ENCODE results near the gene SARS2.
"Not testable (repeated sequence)": the region's sequence is repeated elsewhere in the genome, so short reads cannot be mapped to it uniquely, and the experiment has no call there.

SARS2 gene

DNA sequence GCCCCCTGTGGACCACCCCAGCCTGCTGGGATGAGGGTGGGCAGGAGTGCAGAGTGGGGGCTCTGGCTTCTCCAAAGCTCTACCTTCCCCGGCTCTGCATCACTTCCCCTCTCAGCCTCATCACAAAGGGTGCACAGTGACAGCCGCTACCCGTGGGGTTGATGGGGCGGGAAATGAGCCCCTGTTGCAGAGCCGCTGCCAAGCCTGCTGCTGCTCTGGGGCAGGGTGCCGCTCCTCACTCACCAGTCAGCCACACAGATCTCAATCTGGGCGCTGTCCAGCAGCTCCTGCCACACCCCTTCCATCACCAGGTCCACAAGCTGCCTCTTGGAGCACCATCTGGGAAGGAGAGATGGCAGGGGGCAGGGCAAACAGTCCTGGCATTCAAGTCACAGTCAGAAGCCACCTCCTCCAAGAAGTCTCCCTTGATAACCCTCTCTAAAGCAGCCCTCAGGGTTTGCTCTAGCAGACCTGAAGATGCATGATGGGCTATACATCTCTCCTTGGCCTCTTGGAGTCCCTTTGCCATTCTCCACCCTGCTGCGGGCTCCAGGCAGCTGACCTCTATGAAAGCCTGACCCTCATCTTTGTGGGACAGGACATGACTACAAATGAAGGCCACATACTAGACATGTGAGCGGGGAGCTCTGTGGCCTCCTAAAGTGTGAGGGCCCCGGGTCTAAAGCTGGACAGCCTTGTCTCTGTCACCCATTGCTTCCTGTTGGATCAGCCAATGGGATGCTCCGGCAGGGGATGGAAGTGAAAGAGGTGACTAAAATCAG, 15.9 kb upstream of the SARS2 start:
- Histone ChIP-seq H3K9ac (ENCODE audit: low read depth in 1 of 2, low read length in 2 of 2) (no peak overlapping the region), H3K36me3 (ENCODE audit: control insufficient read depth in 2 of 2, insufficient read depth in 2 of 2, low read length in 2 of 2) (no peaks in the 10 kb centered on the region), H3K27ac (ENCODE audit: low read depth in 2 of 2, low read length in 2 of 2) (no peak overlapping the region), H3K27me3 (ENCODE audit: control insufficient read depth in 2 of 2, insufficient read depth in 2 of 2, low read length in 2 of 2) (no peaks in the 10 kb centered on the region), H3K4me1 (ENCODE audit: control insufficient read depth in 2 of 2, insufficient read depth in 2 of 2, low read length in 2 of 2) (peaks cover 0 to 4% of the 10 kb centered on the region in 2 donors), H3K4me3 (ENCODE audit: low read length in 2 of 2) (no peak overlapping the region), H3K9me3 (ENCODE audit: control insufficient read depth in 2 of 2, low read length in 2 of 2) (no peaks in the 10 kb centered on the region)

DNA sequence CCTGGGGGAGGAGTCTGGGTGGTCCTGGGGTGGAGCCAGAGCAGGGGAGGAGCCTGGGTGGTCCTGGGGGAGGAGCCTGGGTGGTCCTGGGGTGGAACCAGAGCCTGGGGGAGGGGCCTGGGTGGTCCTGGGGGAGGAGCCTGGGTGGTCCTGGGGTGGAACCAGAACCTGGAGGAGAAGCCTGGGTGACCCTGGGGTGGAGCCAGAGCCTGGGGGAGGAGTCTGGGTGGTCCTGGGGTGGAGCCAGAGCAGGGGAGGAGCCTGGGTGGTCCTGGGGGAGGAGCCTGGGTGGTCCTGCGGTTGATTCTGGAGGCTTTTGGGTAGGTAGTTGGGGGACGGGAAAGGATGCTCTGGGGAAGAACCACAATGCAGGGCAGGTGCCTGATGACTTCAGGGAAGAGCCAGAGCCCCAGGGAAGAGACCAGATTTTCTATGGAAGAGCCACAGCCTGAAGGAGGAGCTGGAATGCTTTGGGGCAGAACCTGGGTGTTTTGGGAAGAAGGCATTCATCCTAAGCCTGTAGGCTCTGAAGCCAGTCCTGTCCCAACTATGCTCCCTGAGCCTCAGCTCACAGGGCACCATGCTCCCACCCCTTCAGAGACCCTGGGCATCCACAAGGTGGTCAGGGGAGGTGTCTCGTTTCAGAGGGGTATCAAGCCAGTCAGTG, 15.1 kb upstream of the SARS2 start:
- Histone ChIP-seq H3K36me3 (ENCODE audit: control insufficient read depth in 2 of 2, insufficient read depth in 2 of 2, low read length in 2 of 2) (no peaks in the 10 kb centered on the region), H3K9me3 (ENCODE audit: control insufficient read depth in 2 of 2, low read length in 2 of 2) (no peaks in the 10 kb centered on the region), H3K4me1 (ENCODE audit: control insufficient read depth in 2 of 2, insufficient read depth in 2 of 2, low read length in 2 of 2) (peaks cover 0 to 4% of the 10 kb centered on the region in 2 donors), H3K4me3 (ENCODE audit: low read length in 2 of 2) (no peak overlapping the region), H3K27ac (ENCODE audit: low read depth in 2 of 2, low read length in 2 of 2) (no peak overlapping the region), H3K27me3 (ENCODE audit: control insufficient read depth in 2 of 2, insufficient read depth in 2 of 2, low read length in 2 of 2) (no peaks in the 10 kb centered on the region), H3K9ac (ENCODE audit: low read depth in 1 of 2, low read length in 2 of 2) (no peak overlapping the region)

DNA sequence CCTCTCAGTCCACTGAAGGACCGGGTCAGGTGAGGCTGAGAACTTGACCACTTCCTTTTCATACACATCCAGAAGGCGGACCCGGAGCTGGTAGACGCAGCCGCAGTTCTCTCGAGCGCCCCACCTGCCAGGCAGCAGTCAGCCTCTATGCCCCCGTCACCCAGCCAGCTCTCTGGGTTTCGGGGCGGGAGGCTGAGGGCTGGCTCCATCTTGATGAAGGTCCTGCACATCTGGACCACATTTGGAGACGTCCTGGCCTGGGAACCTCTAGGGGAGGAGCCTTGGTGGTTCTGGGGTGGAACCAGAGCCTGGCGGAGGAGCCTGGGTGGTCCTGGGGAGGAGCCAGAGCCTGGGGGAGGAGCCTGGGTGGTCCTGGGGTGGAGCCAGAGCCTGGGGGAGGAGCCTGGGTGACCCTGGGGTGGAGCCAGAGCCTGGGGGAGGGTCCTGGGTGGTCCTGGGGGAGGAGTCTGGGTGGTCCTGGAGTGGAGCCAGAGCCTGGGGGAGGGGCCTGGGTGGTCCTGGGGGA, 14.5 kb upstream of the SARS2 start:
- Histone ChIP-seq H3K4me1 (ENCODE audit: control insufficient read depth in 2 of 2, insufficient read depth in 2 of 2, low read length in 2 of 2) (peaks cover 0 to under 1% of the 10 kb centered on the region in 2 donors), H3K9me3 (ENCODE audit: control insufficient read depth in 2 of 2, low read length in 2 of 2) (no peaks in the 10 kb centered on the region), H3K36me3 (ENCODE audit: control insufficient read depth in 2 of 2, insufficient read depth in 2 of 2, low read length in 2 of 2) (no peaks in the 10 kb centered on the region), H3K27me3 (ENCODE audit: control insufficient read depth in 2 of 2, insufficient read depth in 2 of 2, low read length in 2 of 2) (no peaks in the 10 kb centered on the region), H3K27ac (ENCODE audit: low read depth in 2 of 2, low read length in 2 of 2) (no peak overlapping the region), H3K9ac (ENCODE audit: low read depth in 1 of 2, low read length in 2 of 2) (no peak overlapping the region), H3K4me3 (ENCODE audit: low read length in 2 of 2) (no peak overlapping the region)

DNA sequence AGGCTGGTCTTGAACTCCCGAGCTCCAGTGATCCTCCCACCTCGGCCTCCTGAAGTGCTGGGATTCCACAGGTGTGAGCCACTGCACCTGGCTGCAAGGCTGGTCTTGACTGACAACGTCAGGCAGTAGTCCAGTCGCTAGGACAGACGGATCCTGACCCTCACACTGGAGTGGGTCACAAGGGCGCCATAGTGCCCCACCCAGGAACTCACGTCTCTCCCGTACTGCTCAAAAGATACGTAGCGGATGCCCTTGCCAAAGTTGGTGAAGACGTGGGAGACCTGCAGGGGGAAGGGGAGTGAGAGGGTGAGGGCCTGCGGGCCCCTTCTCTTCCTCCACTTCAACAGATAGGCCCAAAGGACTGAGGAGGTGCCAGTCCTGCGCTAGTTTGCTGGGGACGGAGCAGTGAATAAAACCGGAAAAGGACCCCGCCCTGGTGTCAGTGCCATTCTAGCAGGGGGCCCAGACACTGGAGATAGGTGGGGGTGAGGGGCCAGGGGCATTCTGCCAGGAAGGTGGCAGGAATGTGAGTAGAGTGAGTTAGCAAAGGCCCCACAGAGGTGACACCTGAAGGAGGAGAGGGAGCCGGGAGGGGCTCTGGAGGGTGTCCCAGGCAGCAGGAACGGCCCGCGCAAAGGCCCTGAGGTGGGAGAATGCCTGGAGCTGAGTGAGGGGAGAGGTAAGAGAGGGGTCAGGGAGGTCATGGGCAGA, 12.1 kb upstream of the SARS2 start:
- no peaks in the 10 kb centered on the region for H3K27me3 ChIP-seq (ENCODE audit: control insufficient read depth in 2 of 2, insufficient read depth in 2 of 2, low read length in 2 of 2)
- no peak overlapping the region for H3K9ac ChIP-seq (ENCODE audit: low read depth in 1 of 2, low read length in 2 of 2)
- no peaks in the 10 kb centered on the region for H3K36me3 ChIP-seq (ENCODE audit: control insufficient read depth in 2 of 2, insufficient read depth in 2 of 2, low read length in 2 of 2)
- no peak overlapping the region for H3K4me3 ChIP-seq (ENCODE audit: low read length in 2 of 2)
- no peak overlapping the region for H3K27ac ChIP-seq (ENCODE audit: low read depth in 2 of 2, low read length in 2 of 2)
- no peaks in the 10 kb centered on the region for H3K4me1 ChIP-seq (ENCODE audit: control insufficient read depth in 2 of 2, insufficient read depth in 2 of 2, low read length in 2 of 2)
- H3K9me3 ChIP-seq (ENCODE audit: control insufficient read depth in 2 of 2, low read length in 2 of 2): no peaks in the 10 kb centered on the region

DNA sequence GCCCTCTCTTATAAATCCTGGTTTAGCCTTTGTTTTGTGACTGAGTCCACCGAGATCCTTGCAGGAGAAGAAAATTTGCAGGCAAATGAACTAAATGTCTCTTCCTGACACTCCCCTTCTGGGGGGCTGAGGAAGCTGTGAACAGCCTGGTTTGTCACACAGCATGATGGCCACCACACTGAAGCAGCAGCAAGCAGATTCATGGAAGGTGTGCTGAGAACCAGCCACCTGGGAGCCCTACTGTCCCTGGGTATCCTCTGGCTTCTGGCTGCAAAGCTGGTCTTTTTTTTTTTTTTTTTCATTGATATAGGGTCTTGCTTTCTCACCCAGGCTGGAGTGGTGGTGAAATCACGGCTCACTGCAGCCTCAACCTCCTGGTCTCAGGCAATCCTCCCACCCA, 11.4 kb upstream of the SARS2 start:
- no peaks in the 10 kb centered on the region for H3K27me3 ChIP-seq (ENCODE audit: control insufficient read depth in 2 of 2, insufficient read depth in 2 of 2, low read length in 2 of 2)

GRCh38 chr19:38941466-38941865, 10.9 kb upstream of the SARS2 start:
- H3K27ac ChIP-seq (ENCODE audit: low read depth in 2 of 2, low read length in 2 of 2); H3K27me3 ChIP-seq (ENCODE audit: control insufficient read depth in 2 of 2, insufficient read depth in 2 of 2, low read length in 2 of 2); H3K4me1 ChIP-seq (ENCODE audit: control insufficient read depth in 2 of 2, insufficient read depth in 2 of 2, low read length in 2 of 2); H3K9ac ChIP-seq (ENCODE audit: low read depth in 1 of 2, low read length in 2 of 2); H3K9me3 ChIP-seq (ENCODE audit: control insufficient read depth in 2 of 2, low read length in 2 of 2); H3K4me3 ChIP-seq (ENCODE audit: low read length in 2 of 2); H3K36me3 ChIP-seq (ENCODE audit: control insufficient read depth in 2 of 2, insufficient read depth in 2 of 2, low read length in 2 of 2): not testable (repeated sequence)

More for the DNA sequence above, 11.4 kb upstream of the SARS2 start:
- Histone ChIP-seq H3K9ac (ENCODE audit: low read depth in 1 of 2, low read length in 2 of 2) (no peak overlapping the region), H3K9me3 (ENCODE audit: control insufficient read depth in 2 of 2, low read length in 2 of 2) (no peaks in the 10 kb centered on the region), H3K27ac (ENCODE audit: low read depth in 2 of 2, low read length in 2 of 2) (no peak overlapping the region), H3K4me3 (ENCODE audit: low read length in 2 of 2) (no peak overlapping the region), H3K36me3 (ENCODE audit: control insufficient read depth in 2 of 2, insufficient read depth in 2 of 2, low read length in 2 of 2) (no peaks in the 10 kb centered on the region), H3K4me1 (ENCODE audit: control insufficient read depth in 2 of 2, insufficient read depth in 2 of 2, low read length in 2 of 2) (no peaks in the 10 kb centered on the region)

- no peak overlapping the region for H3K9ac ChIP-seq (ENCODE audit: low read depth in 1 of 2, low read length in 2 of 2)
- H3K9me3 ChIP-seq (ENCODE audit: control insufficient read depth in 2 of 2, low read length in 2 of 2): no peaks in the 10 kb centered on the region
- H3K36me3 ChIP-seq (ENCODE audit: control insufficient read depth in 2 of 2, insufficient read depth in 2 of 2, low read length in 2 of 2): no peaks in the 10 kb centered on the region
- H3K27ac ChIP-seq (ENCODE audit: low read depth in 2 of 2, low read length in 2 of 2): no peak overlapping the region
- no peaks in the 10 kb centered on the region for H3K4me1 ChIP-seq (ENCODE audit: control insufficient read depth in 2 of 2, insufficient read depth in 2 of 2, low read length in 2 of 2)
- H3K4me3 ChIP-seq (ENCODE audit: low read length in 2 of 2): no peak overlapping the region
- no peaks in the 10 kb centered on the region for H3K27me3 ChIP-seq (ENCODE audit: control insufficient read depth in 2 of 2, insufficient read depth in 2 of 2, low read length in 2 of 2)
Observed at GRCh38 chr19:38939957-38940356, 9.4 kb upstream of the SARS2 start.

GRCh38 chr19:38933544-38933943, 3.0 kb upstream of the SARS2 start:
- no peak overlapping the region for H3K4me3 ChIP-seq (ENCODE audit: low read length in 2 of 2)
- peaks cover 8 to 13% of the 10 kb centered on the region in 2 donors for H3K4me1 ChIP-seq (ENCODE audit: control insufficient read depth in 2 of 2, insufficient read depth in 2 of 2, low read length in 2 of 2)
- H3K27me3 ChIP-seq (ENCODE audit: control insufficient read depth in 2 of 2, insufficient read depth in 2 of 2, low read length in 2 of 2): no peaks in the 10 kb centered on the region
- H3K9me3 ChIP-seq (ENCODE audit: control insufficient read depth in 2 of 2, low read length in 2 of 2): no peaks in the 10 kb centered on the region
- no peak overlapping the region for H3K9ac ChIP-seq (ENCODE audit: low read depth in 1 of 2, low read length in 2 of 2)
- H3K27ac ChIP-seq (ENCODE audit: low read depth in 2 of 2, low read length in 2 of 2): no peak overlapping the region
- H3K36me3 ChIP-seq (ENCODE audit: control insufficient read depth in 2 of 2, insufficient read depth in 2 of 2, low read length in 2 of 2): peaks cover 6 to 13% of the 10 kb centered on the region in 2 donors

DNA sequence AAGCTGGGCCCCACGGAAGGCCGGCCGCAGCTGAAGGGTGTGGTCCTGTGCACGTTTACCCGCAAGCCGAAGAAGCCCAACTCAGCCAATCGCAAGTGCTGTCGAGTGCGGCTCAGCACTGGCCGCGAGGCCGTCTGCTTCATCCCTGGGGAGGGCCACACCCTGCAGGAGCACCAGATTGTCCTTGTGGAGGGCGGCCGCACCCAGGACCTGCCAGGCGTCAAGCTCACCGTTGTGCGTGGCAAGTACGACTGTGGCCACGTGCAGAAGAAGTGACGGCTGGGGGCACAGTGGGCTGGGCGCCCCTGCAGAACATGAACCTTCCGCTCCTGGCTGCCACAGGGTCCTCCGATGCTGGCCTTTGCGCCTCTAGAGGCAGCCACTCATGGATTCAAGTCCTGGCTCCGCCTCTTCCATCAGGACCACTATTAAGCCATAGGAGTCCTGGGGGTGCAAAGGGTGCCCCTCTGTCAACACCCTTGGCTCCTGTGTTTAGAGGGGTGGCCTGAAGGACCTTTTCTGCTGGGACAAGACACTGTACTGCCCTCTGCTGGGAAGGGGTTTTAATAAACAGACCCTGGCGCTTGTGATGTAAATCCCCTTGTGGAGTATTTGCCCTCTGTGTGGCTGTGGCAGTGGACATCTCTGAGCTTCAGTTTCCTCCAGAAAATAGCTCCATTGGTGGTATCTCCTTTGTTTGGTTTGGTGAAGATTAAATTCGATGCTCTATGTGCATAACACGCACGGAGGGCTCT, 2.0 kb upstream of the SARS2 start:
- H3K4me3 ChIP-seq (ENCODE audit: low read length in 2 of 2): no peak overlapping the region
- peaks cover 6 to 13% of the 10 kb centered on the region in 2 donors for H3K36me3 ChIP-seq (ENCODE audit: control insufficient read depth in 2 of 2, insufficient read depth in 2 of 2, low read length in 2 of 2)
- no peaks in the 10 kb centered on the region for H3K9me3 ChIP-seq (ENCODE audit: control insufficient read depth in 2 of 2, low read length in 2 of 2)
- H3K27ac ChIP-seq (ENCODE audit: low read depth in 2 of 2, low read length in 2 of 2): no peak overlapping the region
- no peak overlapping the region for H3K9ac ChIP-seq (ENCODE audit: low read depth in 1 of 2, low read length in 2 of 2)
- H3K4me1 ChIP-seq (ENCODE audit: control insufficient read depth in 2 of 2, insufficient read depth in 2 of 2, low read length in 2 of 2): peaks cover 8 to 13% of the 10 kb centered on the region in 2 donors
- H3K27me3 ChIP-seq (ENCODE audit: control insufficient read depth in 2 of 2, insufficient read depth in 2 of 2, low read length in 2 of 2): no peaks in the 10 kb centered on the region
